HAP-1 (cell line): ENCODE results near the gene AGPS.
A peak's percentile ranks its signal among the peaks of the same experiment; 100 is the strongest.
"Not testable (repeated sequence)": the region's sequence is repeated elsewhere in the genome, so short reads cannot be mapped to it uniquely, and the experiment has no call there.

ENCODE experiments used
- DNase-seq, 2 experiments: peaks; one replicate each; pipeline ENCODE4 v3.0.0-alpha.2; 2016 to 2020; ENCODE audit warnings: low spot score in 2 of 2
- H3K27me3 ChIP-seq: fragments of 250-450 bp; sonication (Bioruptor Pico); 2 replicates; pipeline ENCODE4 v1.5.1; 2020; ENCODE audit warnings: low read depth, mild to moderate bottlenecking, moderate library complexity
- H3K36me3 ChIP-seq: fragments of 250-450 bp; sonication (Bioruptor Pico); replicated peaks from 2 replicates; pipeline ENCODE4 v1.5.1; 2020; ENCODE audit warnings: mild to moderate bottlenecking
- H3K4me1 ChIP-seq: fragments of 250-450 bp; sonication (Bioruptor Pico); 2 replicates; pipeline ENCODE4 v1.5.1; 2020; ENCODE audit warnings: mild to moderate bottlenecking
- H3K4me3 ChIP-seq: fragments of 250-450 bp; sonication (Bioruptor Pico); 2 replicates; pipeline ENCODE4 v1.5.1; 2020; ENCODE audit warnings: mild to moderate bottlenecking, moderate library complexity
- H3K9me3 ChIP-seq: fragments of 250-450 bp; sonication (Bioruptor Pico); 2 replicates; pipeline ENCODE4 v1.5.1; 2020; ENCODE audit warnings: mild to moderate bottlenecking, moderate library complexity
- in situ Hi-C: fragments of 300-500 bp; cut with MboI; formaldehyde crosslinking; loops from 3 replicates; pipeline ENCODE4 v1.14.3; 2020; ENCODE audit warnings: low sequenced_read_pairs, inconsistent platforms, mixed read lengths

AGPS gene

GRCh38 chr2:177445200-177445599 lies 52.6 kb downstream of the AGPS start:
- in situ Hi-C loops = no loop called here
- Histone ChIP-seq H3K36me3 (peaks cover 16% of the 10 kb centered on the region), H3K4me3 (no peak overlapping the region), H3K27me3 (no peaks in the 10 kb centered on the region), H3K4me1 (no peaks in the 10 kb centered on the region), H3K9me3 (no peaks in the 10 kb centered on the region)
- no peak for DNase-seq

GRCh38 chr2:177448031-177448430 lies 55.5 kb downstream of the AGPS start:
- H3K4me3 ChIP-seq = no peak overlapping the region
- no peaks in the 10 kb centered on the region for H3K4me1 ChIP-seq
- no peak for DNase-seq
- peaks cover 13% of the 10 kb centered on the region for H3K36me3 ChIP-seq
- H3K27me3 ChIP-seq = no peaks in the 10 kb centered on the region
- in situ Hi-C loops = no loop called here
- H3K9me3 ChIP-seq = no peaks in the 10 kb centered on the region

DNA sequence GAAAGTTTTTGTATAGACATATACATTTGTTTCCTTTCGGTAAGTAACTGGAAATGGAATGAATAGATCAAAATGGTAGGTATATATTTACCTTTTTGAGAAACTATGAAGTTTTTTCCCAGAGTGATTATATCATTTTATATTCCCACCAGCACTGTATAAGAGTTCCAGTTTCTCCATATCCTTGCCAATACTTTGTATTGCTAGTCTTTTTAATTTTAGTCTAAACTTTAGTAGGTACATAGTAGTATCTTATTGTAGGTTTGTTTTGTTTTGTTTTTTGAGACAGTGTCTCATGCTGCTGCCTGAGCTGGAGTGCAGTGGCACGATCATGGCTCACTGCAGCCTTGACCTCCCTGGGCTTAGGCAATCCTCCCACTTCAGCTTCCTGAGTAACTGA lies 56.6 kb downstream of the AGPS start:
- Histone ChIP-seq H3K27me3 (no peaks in the 10 kb centered on the region), H3K9me3 (no peaks in the 10 kb centered on the region), H3K4me1 (no peaks in the 10 kb centered on the region), H3K36me3 (peaks cover 13% of the 10 kb centered on the region), H3K4me3 (no peak overlapping the region)
- in situ Hi-C loops = no loop called here
- DNase-seq = no peak

DNA sequence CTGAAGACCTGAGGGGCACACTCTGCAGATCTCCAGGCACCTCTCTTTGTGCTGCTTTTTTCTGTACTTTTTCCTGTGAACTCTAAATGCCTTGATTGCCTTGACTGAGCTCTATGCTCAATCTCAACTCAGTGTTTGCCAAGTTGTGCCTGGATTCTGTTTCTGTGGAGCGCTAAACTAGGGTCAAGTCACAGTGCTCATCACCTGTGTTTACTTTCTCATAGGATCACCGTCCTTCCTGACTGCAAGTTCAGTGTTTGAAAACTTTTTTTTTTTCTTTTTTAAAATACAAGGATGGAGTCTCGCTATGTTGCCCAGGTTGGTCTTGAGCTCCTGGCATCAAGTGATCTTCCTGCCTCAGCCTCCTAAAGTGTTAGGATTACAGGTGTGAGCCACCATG lies 62.6 kb downstream of the AGPS start:
- Histone ChIP-seq H3K36me3 (no peaks in the 10 kb centered on the region; the same call in none of the 2 replicates), H3K27me3 (no peaks in the 10 kb centered on the region), H3K9me3 (no peaks in the 10 kb centered on the region), H3K4me1 (no peaks in the 10 kb centered on the region), H3K4me3 (no peak overlapping the region)
- in situ Hi-C loops = no loop called here
- no peak for DNase-seq

DNA sequence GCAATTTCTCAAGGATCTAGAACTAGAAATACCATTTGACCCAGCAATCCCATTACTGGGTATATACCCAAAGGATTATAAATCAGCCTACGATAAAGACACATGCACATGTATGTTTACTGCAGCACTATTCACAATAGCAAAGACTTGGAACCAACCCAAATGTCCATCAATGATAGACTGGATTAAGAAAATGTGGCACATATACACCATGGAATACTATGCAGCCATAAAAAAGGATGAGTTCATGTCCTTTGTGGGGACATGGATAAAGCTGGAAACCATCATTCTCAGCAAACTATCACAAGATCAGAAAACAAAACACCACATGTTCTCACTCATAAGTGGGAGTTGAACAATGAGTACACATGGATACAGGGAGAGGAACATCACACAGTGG lies 67.2 kb downstream of the AGPS start:
- in situ Hi-C loops, H3K36me3 ChIP-seq: not testable (repeated sequence)

GRCh38 chr2:177460973-177461585 lies 68.5 kb downstream of the AGPS start:
- no peak for DNase-seq
- no peaks in the 10 kb centered on the region for H3K27me3 ChIP-seq
- peaks cover 9% of the 10 kb centered on the region for H3K36me3 ChIP-seq
- H3K4me3 ChIP-seq = no peak overlapping the region
- H3K4me1 ChIP-seq = 0 out of 2 replicates have a peak, but pooled peaks cover 2% of the 10 kb centered on the region
- no peaks in the 10 kb centered on the region; the same call in 1 of the 2 replicates for H3K9me3 ChIP-seq
- in situ Hi-C loops = no loop called here

More for the DNA sequence above, 67.2 kb downstream of the AGPS start:
- not testable (repeated sequence) for H3K27me3 ChIP-seq, DNase-seq, H3K4me3 ChIP-seq, H3K4me1 ChIP-seq, H3K9me3 ChIP-seq

- Histone ChIP-seq H3K9me3 (no peaks in the 10 kb centered on the region; the same call in 1 of the 2 replicates), H3K27me3 (no peaks in the 10 kb centered on the region), H3K4me1 (0 out of 2 replicates have a peak, but pooled peaks cover 2% of the 10 kb centered on the region), H3K36me3 (peaks cover 9% of the 10 kb centered on the region), H3K4me3 (no peak overlapping the region)
- DNase-seq = no peak
- in situ Hi-C loops = no loop called here
These were observed 72.0 kb downstream of the AGPS start for GRCh38 chr2:177464549-177464948.

DNA sequence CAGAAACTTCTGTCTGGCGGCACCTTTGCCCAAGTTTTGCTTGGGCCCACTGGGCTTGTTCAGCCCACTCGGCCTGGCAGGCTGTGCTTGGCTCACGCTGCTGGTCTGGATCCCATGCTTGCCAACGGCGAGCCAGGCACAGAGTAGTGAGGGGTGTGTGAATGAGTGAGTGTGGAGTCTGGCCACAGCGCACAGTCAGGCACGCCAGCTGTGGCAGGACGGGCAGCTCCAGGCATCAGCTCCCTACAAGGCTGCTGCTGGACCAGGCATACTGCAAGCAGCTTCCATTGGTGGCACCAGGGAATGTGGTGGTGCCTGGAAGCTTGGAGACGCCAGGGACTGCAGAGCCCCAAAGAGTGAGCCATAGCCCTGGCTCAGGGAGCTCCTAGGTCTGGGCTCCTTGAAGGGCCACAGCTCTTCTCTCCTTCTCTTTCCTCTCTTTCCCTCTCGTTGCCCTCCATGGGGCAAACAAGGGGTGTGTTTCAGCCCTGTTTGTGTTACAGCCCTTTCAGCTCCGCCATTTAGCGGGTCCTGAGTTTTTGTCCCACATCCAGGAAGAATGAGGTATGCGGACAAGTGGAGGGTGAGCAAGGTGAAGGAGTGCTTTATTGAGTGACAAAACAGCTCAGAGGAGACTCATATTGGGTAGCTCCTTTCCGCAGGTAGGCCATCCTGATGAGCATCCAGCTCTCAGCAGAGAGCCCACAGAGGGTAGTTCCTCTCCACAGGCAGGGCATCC lies 73.0 kb downstream of the AGPS start:
- no peaks in the 10 kb centered on the region for H3K27me3 ChIP-seq
- H3K36me3 ChIP-seq = peaks cover 9% of the 10 kb centered on the region
- no peaks in the 10 kb centered on the region; the same call in 1 of the 2 replicates for H3K9me3 ChIP-seq
- H3K4me3 ChIP-seq = no peak overlapping the region
- 0 out of 2 replicates have a peak, but pooled peaks cover 2% of the 10 kb centered on the region for H3K4me1 ChIP-seq
- no peak for DNase-seq
- in situ Hi-C loops = no loop called here

DNA sequence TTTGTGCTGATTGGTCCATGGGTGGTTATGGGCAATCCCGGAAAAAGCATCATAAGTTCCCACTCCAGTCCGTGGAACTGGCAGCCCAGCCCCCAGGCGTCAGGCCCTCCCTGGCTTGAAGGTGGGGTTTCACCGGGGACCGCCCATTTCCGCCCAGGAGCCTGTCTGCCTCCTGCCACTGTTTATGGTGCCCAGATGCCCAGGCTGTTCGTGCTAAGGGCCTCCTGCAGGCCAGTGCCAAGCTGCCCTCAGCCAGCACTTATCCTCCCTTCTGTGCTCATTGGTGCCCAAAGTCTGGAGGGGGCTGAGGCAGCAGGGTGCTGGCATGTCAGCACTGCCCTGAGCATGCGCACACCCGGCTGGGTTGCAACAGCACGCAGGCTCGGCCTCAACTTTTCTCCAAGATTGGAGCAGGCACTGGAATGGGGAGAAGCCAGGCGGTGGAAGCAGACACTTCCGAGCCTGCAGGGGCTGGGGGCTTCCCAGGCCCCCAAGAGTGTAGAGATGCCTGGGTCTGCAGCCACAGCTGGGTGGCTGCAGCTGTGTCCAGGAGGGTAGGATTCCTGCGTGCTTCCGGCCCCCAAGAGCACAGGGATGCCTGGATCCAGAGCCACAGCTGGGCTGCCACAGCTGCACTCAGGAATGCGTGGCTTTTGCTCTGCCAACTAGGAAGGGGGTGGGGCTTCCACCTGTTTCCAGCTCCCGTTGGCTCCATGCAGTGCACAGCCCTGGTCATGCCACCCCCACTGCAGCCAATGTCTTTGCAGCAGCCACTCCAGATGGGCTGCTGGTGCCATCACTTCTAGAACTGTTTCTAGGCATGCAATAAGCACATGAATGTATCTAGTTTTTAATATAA lies 74.0 kb downstream of the AGPS start:
- Histone ChIP-seq H3K9me3 (no peaks in the 10 kb centered on the region; the same call in 1 of the 2 replicates), H3K27me3 (no peaks in the 10 kb centered on the region), H3K4me1 (no peaks in the 10 kb centered on the region), H3K4me3 (no peak overlapping the region), H3K36me3 (peaks cover 11% of the 10 kb centered on the region)
- peak in 1 of 2 experiments; percentile 13 for DNase-seq
- in situ Hi-C loops = no loop called here

DNA sequence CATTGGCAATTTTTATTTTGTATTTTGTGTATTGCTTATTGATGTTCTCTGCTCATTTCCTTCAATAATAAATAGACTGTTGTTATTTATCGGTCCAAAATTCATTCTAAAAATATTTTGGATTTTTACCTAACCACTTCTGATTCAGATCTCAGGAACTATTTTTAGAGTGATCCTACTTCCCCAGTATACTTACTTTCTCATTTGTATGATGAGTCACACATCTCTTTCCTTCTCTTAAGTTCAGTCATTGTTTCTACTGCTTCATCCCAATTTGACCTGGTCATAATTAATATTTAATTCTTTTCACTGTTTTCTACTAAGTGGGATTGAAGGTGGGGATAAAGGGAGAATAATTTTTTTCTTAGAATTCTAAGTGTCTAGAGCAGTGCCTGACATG lies 75.1 kb downstream of the AGPS start:
- no peaks in the 10 kb centered on the region for H3K4me1 ChIP-seq
- in situ Hi-C loops = no loop called here
- H3K27me3 ChIP-seq = no peaks in the 10 kb centered on the region
- H3K36me3 ChIP-seq = peaks cover 11% of the 10 kb centered on the region
- no peak overlapping the region for H3K4me3 ChIP-seq
- H3K9me3 ChIP-seq = no peaks in the 10 kb centered on the region; the same call in 1 of the 2 replicates
- no peak for DNase-seq

- in situ Hi-C loops = no loop called here
- H3K9me3 ChIP-seq = no peaks in the 10 kb centered on the region
- H3K4me1 ChIP-seq = no peaks in the 10 kb centered on the region
- H3K4me3 ChIP-seq = no peak overlapping the region
- DNase-seq = no peak
- H3K27me3 ChIP-seq = no peaks in the 10 kb centered on the region
- peaks cover 2% of the 10 kb centered on the region; the same call in 1 of the 2 replicates for H3K36me3 ChIP-seq
These were observed 79.4 kb downstream of the AGPS start for GRCh38 chr2:177471990-177472389.

- Histone ChIP-seq H3K4me1 (no peaks in the 10 kb centered on the region), H3K36me3 (peaks cover 7% of the 10 kb centered on the region), H3K4me3 (no peak overlapping the region), H3K9me3 (no peaks in the 10 kb centered on the region), H3K27me3 (no peaks in the 10 kb centered on the region)
- no peak for DNase-seq
- in situ Hi-C loops = no loop called here
These were observed 81.7 kb downstream of the AGPS start for GRCh38 chr2:177474301-177474700.

GRCh38 chr2:177474998-177475397 lies 82.4 kb downstream of the AGPS start:
- Histone ChIP-seq H3K27me3 (no peaks in the 10 kb centered on the region), H3K36me3 (peaks cover 10% of the 10 kb centered on the region), H3K4me1 (no peaks in the 10 kb centered on the region), H3K4me3 (no peak overlapping the region), H3K9me3 (no peaks in the 10 kb centered on the region)
- in situ Hi-C loops = no loop called here
- no peak for DNase-seq

DNA sequence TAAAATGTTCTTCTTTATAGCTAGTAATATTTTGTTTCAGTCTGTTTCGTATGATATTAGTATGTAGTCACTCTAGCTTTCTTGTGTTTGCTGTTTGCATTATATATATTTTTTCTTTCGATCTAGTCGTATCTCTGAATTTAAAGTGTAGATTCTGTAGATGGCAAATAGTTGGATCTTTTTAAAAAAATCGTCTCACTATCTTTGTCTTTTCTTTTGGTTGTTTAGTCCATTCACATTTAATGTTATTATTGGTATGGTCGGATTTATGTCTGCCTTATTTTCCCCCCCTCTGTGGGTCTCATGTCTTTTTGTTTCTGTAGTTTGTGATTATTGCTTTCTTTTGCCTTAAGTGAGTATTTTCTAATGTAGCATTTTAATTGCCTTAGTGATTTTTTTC lies 84.3 kb downstream of the AGPS start:
- no peak for DNase-seq
- Histone ChIP-seq H3K4me1 (no peaks in the 10 kb centered on the region), H3K4me3 (no peak overlapping the region), H3K9me3 (no peaks in the 10 kb centered on the region), H3K27me3 (no peaks in the 10 kb centered on the region), H3K36me3 (peaks cover 8% of the 10 kb centered on the region; the same call in 1 of the 2 replicates)
- in situ Hi-C loops = no loop called here
